HL-60 (cell line): ENCODE results near the gene ABCC11.

ENCODE experiments used
- POLR2AphosphoS5 ChIP-seq: IDR thresholded peaks from 2 replicates; pipeline ENCODE4 v1.6.1; 2012; ENCODE audit warnings: low read depth
- SPI1 ChIP-seq: IDR thresholded peaks from 2 replicates; pipeline ENCODE4 v1.6.1; 2012; ENCODE audit warnings: low read depth, mild to moderate bottlenecking, borderline replicate concordance
- TF ChIP-seq, protein P1 (sequence below): IDR thresholded peaks from one replicate; pipeline ENCODE4 v1.5.1; 2011; ENCODE audit warnings: low read length, control low read depth, inconsistent platforms; ENCODE audit not compliant: insufficient read depth

DNA sequence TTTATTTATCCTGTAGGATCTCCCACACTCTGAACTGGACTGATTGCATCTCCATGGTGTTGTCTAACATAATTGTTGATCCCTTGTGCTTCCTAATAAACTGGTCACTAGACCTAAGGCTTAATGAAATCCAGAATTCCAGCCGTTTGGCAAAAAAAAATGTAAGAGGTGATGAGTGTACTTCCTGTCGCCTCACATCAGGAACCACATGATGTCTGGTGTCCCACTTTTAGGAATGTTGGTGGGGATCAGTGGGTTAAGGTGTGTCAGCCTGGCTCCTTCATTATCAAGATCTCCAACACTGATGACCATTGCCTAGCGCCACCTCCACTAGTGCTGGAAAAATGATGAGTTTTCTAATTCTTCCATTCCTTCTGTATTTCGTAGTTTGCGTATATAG lies 21.9 kb downstream of the ABCC11 start:
- TF ChIP-seq, protein P1, sequence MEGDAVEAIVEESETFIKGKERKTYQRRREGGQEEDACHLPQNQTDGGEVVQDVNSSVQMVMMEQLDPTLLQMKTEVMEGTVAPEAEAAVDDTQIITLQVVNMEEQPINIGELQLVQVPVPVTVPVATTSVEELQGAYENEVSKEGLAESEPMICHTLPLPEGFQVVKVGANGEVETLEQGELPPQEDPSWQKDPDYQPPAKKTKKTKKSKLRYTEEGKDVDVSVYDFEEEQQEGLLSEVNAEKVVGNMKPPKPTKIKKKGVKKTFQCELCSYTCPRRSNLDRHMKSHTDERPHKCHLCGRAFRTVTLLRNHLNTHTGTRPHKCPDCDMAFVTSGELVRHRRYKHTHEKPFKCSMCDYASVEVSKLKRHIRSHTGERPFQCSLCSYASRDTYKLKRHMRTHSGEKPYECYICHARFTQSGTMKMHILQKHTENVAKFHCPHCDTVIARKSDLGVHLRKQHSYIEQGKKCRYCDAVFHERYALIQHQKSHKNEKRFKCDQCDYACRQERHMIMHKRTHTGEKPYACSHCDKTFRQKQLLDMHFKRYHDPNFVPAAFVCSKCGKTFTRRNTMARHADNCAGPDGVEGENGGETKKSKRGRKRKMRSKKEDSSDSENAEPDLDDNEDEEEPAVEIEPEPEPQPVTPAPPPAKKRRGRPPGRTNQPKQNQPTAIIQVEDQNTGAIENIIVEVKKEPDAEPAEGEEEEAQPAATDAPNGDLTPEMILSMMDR: no peak
- TF ChIP-seq POLR2AphosphoS5: no peak
- no peak for TF ChIP-seq SPI1
